CD4-positive, alpha-beta T cell treated with Interferon gamma for 1 hour (primary cell): Measurements from ENCODE around the gene LHFPL2.
"Not testable (repeated sequence)": the region's sequence is repeated elsewhere in the genome, so short reads cannot be mapped to it uniquely, and the experiment has no call there.

ENCODE experiments used
- DNase-seq: peaks from one replicate; pipeline ENCODE4 v3.0.0-alpha.2; 2020

LHFPL2 gene

DNA sequence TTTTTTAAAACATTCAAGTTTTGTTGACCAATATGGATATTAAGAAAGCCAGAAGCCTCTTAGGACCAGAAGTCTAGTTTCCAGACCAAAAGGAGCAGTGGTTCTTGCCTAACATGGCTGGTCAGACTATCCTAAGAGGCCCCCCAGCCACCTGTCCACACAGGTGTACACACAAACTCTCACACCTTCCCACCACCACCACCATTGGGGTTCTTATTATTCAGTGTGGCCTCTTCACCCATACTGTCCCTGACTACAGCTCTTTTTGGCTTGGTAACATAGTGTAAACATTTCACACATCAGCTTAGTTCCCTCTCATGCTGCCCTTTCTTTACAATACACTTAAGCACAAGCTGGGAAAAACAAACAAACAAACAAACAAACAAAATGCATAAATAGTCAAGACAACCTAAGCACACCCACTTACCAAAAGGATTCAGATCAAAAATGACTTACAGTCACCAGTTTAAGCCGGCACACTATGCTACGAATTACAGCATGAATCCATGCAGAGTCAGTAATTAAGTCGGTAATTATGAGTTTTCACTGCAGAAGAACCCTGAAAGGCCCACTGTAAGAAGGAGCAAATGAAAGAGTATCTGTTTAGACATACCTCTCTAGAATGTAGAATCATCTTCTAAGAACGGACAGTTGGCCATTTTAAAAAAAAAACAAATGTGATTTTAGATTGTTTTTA lies 9.5 kb downstream of the LHFPL2 start:
- no peak for DNase-seq

DNA sequence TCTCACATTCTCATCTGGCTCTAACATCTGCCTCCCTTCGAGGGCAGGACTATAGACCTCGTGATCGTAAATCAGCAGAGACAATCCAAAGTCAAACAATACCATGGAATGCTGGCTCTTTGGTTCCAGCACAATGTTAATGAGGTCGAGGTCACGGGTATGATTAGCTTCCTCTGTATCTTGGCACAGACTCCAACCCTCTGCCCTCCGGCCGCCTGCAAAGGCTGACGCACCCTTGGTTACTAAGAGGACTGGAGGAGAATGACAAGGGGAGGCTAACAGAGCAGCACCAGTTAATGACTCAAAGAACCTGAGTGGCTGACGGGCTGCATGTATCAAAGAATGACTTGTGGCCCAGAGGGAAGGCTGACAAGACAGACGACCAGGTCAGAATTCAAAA lies 10.1 kb downstream of the LHFPL2 start:
- DNase-seq, result no peak

DNA sequence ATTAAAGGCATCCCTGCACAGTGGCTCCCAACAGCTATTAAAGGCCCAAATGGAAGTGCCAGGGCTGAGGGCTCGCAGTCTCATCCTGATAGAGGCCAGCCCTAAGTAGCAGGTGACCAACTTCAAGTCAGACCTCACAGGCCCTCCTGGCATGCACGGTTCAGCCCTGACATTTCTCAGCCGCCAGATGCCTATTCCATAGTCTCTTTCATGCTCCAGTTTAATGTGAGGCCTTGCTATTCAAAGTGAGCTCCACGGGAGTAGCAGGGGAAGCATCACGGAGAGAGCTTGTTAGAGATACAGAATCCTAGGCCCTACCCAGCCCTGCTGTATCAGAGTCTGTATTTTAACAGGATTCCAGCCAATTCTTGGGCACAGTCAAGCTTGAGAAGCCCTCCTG lies 11.1 kb downstream of the LHFPL2 start:
- no peak for DNase-seq

DNA sequence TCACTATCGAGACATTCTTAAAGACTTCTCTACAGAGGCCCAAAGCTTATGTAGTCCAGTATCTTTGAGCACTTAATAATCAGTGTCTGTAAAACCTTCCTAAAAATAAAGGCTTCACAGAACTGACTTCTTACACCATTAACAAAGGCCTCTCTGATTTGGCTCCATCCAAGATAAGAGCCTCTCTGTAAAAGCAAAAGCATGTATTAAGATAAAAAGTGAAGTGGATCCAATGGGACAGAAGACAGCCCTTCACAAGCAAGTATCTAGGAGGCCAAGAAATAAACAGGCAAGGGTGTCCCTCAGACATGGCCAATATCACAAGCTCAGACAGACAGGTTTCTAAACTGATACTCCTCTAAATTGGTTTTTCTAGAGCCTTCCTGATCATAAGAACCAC lies 11.9 kb downstream of the LHFPL2 start:
- no peak for DNase-seq

DNA sequence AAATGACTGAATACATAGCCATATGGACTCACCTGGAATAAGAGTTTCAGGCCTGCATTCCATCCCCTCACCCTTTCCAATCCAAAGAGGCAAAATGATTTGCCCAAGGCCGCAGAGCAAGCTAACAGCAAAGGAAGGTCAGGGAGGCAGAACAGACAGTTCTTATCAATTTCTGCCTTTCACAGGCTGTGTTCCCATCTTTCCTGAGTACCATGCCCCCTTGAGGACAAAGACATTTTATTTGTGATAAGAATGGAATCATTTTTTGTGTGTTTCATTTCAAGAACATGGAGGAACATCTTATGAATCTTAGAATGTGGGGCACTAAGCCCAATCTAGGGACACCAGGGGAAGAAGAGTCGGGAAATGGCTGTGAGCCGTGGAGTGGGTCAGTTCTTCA lies 13.9 kb downstream of the LHFPL2 start:
- no peak for DNase-seq

GRCh38 chr5:78634229-78634628 lies 14.3 kb downstream of the LHFPL2 start:
- no peak for DNase-seq

GRCh38 chr5:78633700-78634099 lies 14.9 kb downstream of the LHFPL2 start:
- no peak for DNase-seq

DNA sequence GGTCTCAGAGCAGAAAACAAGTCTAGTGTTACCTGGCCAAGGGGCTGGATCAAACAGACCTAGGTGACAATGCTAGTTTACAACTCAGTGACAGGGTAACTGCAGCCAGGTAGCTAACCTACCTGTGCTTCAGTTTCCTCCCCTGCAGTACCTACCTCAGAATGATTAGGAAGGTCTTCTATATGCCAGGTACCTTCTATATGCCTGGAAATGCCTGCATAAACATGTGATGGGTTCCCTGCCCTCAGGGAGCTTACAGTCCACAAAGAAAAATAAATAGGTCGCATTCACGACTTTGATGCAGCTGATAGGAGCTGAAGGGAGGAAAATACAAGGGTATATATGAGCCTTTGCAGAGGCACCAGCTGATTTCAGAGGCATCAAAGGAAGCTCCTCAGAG lies 16.1 kb downstream of the LHFPL2 start:
- DNase-seq, result no peak

GRCh38 chr5:78631931-78632330 lies 16.6 kb downstream of the LHFPL2 start:
- no peak for DNase-seq

DNA sequence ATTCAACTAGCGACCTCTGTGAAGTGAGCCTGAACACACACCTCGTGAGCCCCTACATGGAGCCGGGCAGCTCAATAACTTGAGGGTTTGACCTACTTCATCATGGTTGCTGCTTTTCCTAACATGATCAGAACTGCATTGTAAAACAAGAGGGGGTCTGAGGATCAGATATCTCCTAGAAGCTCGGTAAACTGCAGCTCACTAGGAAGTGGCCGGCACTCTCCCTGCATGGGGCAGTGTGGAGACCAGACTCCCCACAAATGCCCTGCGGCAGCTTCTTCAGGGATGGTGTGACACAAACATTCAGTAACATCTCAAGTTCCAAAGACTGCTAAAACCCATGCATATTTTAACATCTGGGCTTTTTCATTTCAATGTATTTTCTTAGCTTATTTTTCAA lies 18.5 kb downstream of the LHFPL2 start:
- no peak for DNase-seq

DNA sequence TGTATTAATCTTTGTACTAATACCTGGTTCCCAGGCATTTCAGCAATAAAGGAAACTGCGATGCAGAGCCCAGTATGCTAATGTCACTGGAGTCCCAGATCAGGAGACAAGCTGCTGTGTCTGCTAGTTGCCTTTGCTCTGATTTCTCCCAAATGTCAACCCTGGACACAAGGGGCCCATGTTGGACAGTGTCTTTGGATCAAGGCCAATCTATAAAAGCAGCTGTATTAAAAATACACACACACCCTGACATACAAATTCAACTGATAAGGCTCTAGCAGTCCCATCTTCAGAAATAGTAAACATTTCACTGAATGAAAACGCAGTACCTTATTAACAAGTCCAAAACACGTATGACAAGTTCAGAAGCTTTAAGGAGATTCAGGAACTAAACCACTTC lies 18.9 kb downstream of the LHFPL2 start:
- no peak for DNase-seq

DNA sequence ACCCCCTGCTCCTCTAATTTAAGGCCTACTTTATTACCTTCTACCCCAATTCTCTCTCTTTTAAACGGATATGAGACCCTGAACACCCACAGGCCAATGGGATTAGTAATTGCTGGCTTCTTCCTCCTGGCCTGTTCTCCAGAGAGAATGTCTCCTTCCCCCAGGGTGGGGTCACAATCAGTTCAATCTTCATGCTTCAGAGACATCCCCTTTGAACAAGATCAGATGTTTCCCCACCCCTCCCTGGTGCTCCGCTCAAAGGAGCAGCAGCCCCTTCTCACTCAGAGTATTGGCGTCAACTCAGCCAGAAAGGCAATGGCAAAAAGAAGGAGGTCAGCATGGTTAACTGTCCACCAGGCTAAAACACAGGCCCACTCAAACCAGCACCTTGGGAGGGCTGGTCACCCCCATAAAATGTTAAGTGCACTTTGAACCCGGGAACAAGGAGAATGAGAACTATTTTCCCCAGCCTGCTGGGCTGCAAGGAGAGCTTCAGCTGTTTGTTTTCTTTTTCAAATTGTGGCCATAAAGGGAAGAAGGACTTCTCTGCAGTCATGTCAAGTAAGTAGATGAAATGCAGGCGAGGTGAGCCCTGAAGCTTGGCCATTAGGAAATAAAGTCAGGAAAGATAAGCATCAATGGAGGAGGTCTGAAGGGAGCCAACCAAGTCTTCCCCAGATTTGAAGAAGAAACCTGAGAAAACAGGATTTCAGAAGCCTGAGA lies 20.1 kb downstream of the LHFPL2 start:
- DNase-seq, result no peak

DNA sequence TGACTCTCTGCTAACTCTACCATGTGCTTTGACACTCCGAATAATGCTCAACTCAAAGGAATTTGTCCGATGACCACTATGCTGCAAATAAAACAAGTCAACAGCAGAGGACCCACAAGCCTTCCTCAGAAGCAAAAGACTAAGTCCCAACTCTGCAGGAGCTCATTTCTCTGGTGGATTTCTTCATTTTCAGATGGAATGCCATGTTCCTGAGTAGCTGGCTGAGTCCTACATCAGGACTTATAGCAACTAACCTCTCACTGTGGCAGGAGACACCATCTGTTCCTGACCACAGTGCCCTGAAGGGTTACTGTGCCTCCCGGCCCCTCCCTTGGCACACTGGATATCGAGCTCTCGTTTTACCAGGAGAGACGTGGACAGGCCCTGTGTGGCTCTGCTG lies 20.8 kb downstream of the LHFPL2 start:
- no peak for DNase-seq

DNA sequence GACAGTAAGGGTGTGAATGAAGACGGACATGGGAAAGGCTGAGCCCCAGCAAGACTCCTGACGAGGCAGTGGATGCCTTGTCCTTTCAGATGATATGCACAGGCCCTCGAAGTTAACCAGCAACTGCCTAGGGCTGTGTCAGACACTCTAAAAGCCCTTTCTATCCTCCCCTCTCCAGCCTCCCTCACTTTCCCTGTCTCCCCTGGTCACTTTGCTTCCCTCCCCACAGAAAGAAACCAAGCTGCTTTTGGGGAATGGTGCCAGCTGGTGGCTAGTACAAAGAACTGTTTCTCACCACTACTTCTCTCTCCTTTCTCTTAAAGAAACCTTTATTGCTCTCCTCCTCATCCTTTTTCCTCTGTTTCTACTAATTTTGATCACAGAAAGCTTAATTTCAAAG lies 21.4 kb downstream of the LHFPL2 start:
- no peak for DNase-seq

- DNase-seq, result no peak
Measured at GRCh38 chr5:78626009-78626571, 22.5 kb downstream of the LHFPL2 start.

DNA sequence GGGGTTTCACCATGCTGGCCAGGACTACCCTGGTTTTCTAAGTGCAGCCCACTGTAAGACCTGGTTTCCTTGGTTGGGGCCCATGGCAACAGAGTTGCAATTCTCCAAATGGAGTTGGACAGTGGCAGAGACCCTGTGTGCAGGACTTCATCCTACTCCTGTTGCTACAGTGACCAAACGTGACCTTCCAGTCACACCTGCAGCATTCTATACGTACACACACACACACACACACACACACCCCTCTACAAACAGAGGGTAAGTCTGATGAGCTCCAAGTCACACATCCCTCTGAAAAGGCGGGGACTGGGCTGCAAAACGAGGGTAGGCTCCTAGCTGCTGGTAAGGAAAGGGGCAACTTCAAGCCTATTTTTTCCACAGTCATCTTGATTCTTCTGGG lies 23.6 kb downstream of the LHFPL2 start:
- DNase-seq, result no peak

DNA sequence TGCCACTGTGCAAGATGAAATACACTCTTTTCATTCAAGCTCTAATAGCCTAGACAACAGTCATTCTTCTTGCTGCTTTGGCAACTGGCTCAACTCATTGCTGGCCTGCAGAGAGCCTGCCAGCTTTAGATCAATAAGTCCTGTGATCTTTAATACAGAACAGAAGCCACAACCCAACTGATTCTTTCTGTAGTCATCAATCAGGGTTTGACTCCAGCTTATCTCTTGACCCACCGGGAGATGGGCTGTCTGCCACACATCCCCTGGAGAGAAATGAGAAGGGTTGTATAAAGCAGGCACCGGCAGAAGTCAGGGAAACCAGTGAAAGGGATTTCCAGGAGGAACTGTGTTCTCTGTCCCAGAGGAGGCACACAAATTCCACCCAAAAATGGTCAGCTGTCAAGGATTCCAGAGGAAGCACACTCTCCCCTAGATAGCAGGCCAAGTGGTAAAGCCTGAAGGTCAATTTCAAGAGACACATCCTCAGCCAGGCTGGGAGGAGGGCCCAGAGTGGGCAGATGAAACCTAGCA lies 24.5 kb downstream of the LHFPL2 start:
- DNase-seq, result no peak

DNA sequence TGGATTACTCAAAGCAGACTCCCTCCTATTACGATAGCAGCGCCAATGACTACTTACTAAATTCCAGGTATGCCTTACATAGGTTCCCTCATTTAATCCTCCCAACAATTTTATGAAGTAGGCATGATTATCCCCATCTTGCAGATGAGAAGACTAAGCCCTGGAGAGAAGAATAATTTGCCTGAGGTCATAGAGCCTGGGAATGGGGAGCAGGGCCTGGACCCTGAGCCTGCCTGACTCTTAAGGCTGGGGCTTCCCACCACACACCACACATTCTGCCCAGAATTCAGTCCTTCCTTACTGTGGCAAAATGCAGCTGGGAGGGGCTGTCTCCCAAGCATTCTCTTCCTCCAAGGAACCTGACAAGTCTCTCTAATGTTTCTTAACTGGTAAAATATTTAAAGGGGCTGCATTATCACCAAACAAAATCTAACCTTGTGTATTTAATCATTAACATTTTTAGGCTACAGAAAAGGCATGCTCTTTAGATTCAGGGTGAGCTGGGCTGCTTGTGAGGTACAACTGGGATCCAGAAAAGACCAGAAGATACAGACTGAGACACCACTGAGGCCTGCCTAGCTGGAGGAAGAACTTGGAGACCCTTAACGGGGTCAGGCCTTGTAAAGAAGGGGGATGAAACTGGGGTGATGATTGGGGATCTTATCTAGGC lies 26.1 kb downstream of the LHFPL2 start:
- DNase-seq, result no peak

DNA sequence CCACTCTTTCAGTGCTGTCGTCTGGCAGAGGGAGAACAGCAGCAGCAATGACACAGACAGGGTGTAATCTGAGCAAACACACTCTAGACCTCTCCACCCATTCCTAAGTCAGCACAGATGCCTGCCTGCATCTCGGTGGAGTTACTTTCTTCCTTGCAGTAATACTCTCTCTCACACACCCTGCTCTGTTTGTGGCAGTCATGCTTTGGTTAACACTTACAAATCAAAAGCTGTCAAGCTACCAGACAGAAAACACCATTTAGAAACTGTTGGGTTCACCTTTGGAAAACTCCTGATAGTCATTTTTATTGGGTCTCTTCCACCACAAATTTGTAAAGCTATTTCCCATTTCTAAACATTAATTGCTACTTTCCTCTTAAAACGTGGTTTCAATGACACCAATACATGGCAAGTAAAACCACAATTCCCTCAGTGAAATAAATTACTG lies 27.3 kb downstream of the LHFPL2 start:
- DNase-seq, result no peak

DNA sequence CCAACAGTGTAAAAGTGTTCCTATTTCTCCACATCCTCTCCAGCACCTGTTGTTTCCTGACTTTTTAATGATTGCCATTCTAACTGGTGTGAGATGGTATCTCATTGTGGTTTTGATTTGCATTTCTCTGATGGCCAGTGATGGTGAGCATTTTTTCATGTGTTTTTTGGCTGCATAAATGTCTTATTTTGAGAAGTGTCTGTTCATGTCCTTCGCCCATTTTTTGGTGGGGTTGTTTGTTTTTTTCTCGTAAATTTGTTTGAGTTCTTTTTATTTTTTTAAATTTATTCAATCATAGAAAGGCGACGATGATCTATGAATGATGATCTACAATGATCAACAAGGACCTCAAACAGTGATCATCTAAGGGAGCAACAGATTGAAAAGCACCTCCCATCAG lies 28.5 kb downstream of the LHFPL2 start:
- DNase-seq, result not testable (repeated sequence)

DNA sequence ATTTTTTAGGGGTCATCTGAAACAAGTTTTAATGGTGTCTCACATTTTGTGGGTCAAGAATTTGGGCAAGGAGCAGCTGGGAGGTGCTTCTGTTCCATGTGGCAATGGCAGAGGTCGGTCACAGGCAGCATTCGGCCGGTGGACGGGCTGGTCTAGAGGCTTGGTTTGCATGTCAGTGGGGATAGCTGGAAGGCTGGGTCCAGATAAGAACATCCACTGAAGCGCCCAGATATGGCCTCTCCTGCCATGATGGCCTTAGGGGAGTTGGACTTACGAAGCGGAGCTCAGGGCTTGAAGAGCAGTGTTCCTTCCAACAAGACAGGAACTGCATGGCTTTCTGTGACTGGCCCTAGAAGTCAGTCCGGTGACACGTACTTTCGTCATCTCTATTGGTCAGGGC lies 30.3 kb downstream of the LHFPL2 start:
- DNase-seq, result no peak

DNA sequence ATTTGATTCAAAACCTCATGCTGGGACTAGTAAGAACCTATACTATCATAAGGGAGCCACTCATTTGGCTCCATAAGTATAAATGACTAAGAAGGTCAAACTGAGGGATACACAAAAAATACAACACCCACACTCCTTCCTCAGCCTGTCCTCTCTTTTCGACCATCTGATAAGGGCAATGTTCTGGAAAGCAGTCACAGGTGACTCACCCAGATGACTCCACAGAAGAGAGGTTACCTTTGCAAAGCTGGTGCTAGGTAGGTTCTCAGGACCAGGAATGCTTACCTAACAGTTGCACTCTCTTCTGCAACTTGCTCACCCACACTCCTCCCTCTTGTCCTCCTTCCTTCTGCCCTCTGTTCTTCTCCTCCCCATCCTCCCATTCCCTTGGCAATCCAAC lies 32.9 kb downstream of the LHFPL2 start:
- no peak for DNase-seq

GRCh38 chr5:78614816-78615215 lies 33.8 kb downstream of the LHFPL2 start:
- DNase-seq, result no peak

DNA sequence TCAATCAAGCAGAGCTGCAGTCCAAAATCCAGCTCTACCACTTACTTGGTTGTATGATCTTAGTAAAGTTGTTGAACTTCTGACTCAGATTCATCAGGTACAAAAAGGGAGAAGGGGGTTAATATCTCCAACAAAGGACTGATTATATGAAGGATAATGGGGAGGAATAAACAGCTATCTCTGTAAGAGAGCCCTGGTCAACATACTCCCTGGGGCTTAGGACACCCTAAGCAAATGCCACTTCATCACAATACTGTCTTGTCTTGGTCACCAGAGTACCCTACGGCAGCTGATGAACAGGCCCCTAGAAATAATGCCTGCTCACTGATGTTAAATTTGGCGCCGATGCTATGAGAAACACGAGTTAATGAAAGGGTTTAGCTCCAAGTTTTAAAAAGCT lies 34.8 kb downstream of the LHFPL2 start:
- DNase-seq, result no peak
